Measurements from ENCODE around the gene UBAC1. TPM values are rescaled to one million over a fixed set of nuclear protein-coding genes. Genes with fewer than 3 reads are reported as not detected.

Gene UBAC1
- total and polyA plus RNA-seq, 4 donors = 37.8 to 49.5 (median 39.7) TPM

GRCh38 chr9:135902655-135903357, 58.4 kb downstream of the UBAC1 start:
- Histone ChIP-seq H3K9me3 (ENCODE audit: control insufficient read depth in 4 of 4, insufficient read depth in 3 of 4, low read length in 3 of 4) (no peaks in the 10 kb centered on the region), H3K4me1 (ENCODE audit: control insufficient read depth in 5 of 5, insufficient read depth in 5 of 5, low read length in 5 of 5) (peaks cover 5 to 15% (median 12%) of the 10 kb centered on the region in 5 donors), H3K36me3 (ENCODE audit: control insufficient read depth in 4 of 4, insufficient read depth in 4 of 4, low read length in 4 of 4) (peaks cover 0 to 3% (median 0%) of the 10 kb centered on the region in 4 donors), H3K9ac (ENCODE audit: insufficient read depth in 1 of 2, low read length in 2 of 2) (no peak overlapping the region), H3K27me3 (ENCODE audit: control insufficient read depth in 3 of 3, insufficient read depth in 3 of 3, low read length in 2 of 3) (no peaks in the 10 kb centered on the region), H3K27ac (ENCODE audit: low read depth in 1 of 2, low read length in 1 of 2) (no peak overlapping the region), H3K4me3 (no peak overlapping the region)
- no peak for DNase-seq
- 85 to 88% methylated on average over 12 of the region's 12 CpGs for WGBS, 2 donors
- no peak for ATAC-seq (ENCODE audit: insufficient read depth, low FRiP score)
- no peak for TF ChIP-seq CTCF (IDR thresholded peaks at IDR 0.05; ENCODE audit: control extremely low read depth, extremely low read depth)

DNA sequence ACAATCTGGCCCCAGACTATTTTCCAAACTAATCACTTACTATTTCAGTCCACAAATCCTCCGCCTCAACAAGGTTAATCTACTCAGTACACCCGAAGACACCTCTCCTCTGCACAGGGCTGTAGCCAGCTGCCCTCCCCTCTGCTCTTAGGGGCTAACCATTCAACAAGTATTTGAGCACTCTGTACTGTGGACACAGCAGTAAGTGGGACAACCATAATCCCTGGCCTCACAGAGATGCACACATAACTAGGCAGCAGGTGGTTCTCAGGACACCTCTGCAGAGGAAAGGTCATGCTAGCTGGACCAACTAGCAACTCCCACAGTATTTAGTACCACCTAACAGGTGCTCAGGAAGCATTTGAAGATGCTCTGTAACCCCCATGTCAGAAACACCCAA, 59.3 kb downstream of the UBAC1 start:
- Histone ChIP-seq H3K4me3 (no peak overlapping the region), H3K9me3 (ENCODE audit: control insufficient read depth in 4 of 4, insufficient read depth in 3 of 4, low read length in 3 of 4) (no peaks in the 10 kb centered on the region), H3K36me3 (ENCODE audit: control insufficient read depth in 4 of 4, insufficient read depth in 4 of 4, low read length in 4 of 4) (peaks cover 0 to 7% (median 0%) of the 10 kb centered on the region in 4 donors), H3K27ac (ENCODE audit: low read depth in 1 of 2, low read length in 1 of 2) (no peak overlapping the region), H3K9ac (ENCODE audit: insufficient read depth in 1 of 2, low read length in 2 of 2) (no peak overlapping the region), H3K27me3 (ENCODE audit: control insufficient read depth in 3 of 3, insufficient read depth in 3 of 3, low read length in 2 of 3) (no peaks in the 10 kb centered on the region), H3K4me1 (ENCODE audit: control insufficient read depth in 5 of 5, insufficient read depth in 5 of 5, low read length in 5 of 5) (peaks cover 5 to 15% (median 12%) of the 10 kb centered on the region in 5 donors)
- 89 to 100% methylated on average over 2 of the region's 2 CpGs for WGBS, 2 donors
- TF ChIP-seq CTCF (IDR thresholded peaks at IDR 0.05; ENCODE audit: control extremely low read depth, extremely low read depth) = no peak
- no peak for ATAC-seq (ENCODE audit: insufficient read depth, low FRiP score)
- no peak for DNase-seq

GRCh38 chr9:135901031-135901758, 60.0 kb downstream of the UBAC1 start:
- no peak overlapping the region for H3K4me3 ChIP-seq
- DNase-seq (no peak), ATAC-seq (ENCODE audit: insufficient read depth, low FRiP score) (no peak)
- 93 to 95% methylated on average over 9 of the region's 9 CpGs for WGBS, 2 donors
- no peaks in the 10 kb centered on the region for H3K27me3 ChIP-seq (ENCODE audit: control insufficient read depth in 3 of 3, insufficient read depth in 3 of 3, low read length in 2 of 3)
- H3K36me3 ChIP-seq (ENCODE audit: control insufficient read depth in 4 of 4, insufficient read depth in 4 of 4, low read length in 4 of 4) = peaks cover 0 to 7% (median 0%) of the 10 kb centered on the region in 4 donors
- no peak for TF ChIP-seq CTCF (IDR thresholded peaks at IDR 0.05; ENCODE audit: control extremely low read depth, extremely low read depth)
- no peak overlapping the region for H3K27ac ChIP-seq (ENCODE audit: low read depth in 1 of 2, low read length in 1 of 2)
- peaks cover 5 to 15% (median 12%) of the 10 kb centered on the region in 5 donors for H3K4me1 ChIP-seq (ENCODE audit: control insufficient read depth in 5 of 5, insufficient read depth in 5 of 5, low read length in 5 of 5)
- no peaks in the 10 kb centered on the region for H3K9me3 ChIP-seq (ENCODE audit: control insufficient read depth in 4 of 4, insufficient read depth in 3 of 4, low read length in 3 of 4)
- H3K9ac ChIP-seq (ENCODE audit: insufficient read depth in 1 of 2, low read length in 2 of 2) = no peak overlapping the region

All from lung (tissue), 12 donors.